ENCODE results near the gene DLAT.

DNA sequence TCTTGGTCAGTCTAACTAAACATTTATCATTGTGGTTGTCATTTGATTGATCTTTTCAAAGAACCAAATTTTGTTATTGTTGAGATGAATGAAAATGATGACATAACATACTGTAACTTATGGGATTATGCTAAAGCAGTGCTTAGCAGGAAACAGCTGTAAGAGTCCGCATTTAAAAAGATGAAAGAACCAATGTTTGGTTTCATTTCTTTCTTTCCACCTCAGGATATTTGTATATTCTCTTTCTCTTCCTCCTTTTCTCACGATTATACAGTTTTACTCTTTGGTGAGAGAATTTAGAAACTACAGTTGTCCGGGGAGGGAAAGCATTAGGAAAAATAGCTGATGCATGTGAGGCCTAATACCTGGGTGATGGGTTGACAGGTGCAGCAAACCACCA, 25.5 kb downstream of the DLAT start:
- TF ChIP-seq, protein P1, sequence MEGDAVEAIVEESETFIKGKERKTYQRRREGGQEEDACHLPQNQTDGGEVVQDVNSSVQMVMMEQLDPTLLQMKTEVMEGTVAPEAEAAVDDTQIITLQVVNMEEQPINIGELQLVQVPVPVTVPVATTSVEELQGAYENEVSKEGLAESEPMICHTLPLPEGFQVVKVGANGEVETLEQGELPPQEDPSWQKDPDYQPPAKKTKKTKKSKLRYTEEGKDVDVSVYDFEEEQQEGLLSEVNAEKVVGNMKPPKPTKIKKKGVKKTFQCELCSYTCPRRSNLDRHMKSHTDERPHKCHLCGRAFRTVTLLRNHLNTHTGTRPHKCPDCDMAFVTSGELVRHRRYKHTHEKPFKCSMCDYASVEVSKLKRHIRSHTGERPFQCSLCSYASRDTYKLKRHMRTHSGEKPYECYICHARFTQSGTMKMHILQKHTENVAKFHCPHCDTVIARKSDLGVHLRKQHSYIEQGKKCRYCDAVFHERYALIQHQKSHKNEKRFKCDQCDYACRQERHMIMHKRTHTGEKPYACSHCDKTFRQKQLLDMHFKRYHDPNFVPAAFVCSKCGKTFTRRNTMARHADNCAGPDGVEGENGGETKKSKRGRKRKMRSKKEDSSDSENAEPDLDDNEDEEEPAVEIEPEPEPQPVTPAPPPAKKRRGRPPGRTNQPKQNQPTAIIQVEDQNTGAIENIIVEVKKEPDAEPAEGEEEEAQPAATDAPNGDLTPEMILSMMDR (IDR thresholded peaks at IDR 0.05), result no peak
- TF ChIP-seq POLR2A (IDR thresholded peaks at IDR 0.05) (no peak), POLR2AphosphoS5 (IDR thresholded peaks at IDR 0.05) (no peak)
